Measurements from ENCODE around the gene TWIST2. TPM values are rescaled to one million over a fixed set of nuclear protein-coding genes. Genes with fewer than 3 reads are reported as not detected.
A peak's percentile ranks its signal among the peaks of the same experiment; 100 is the strongest.

TWIST2 gene
- total RNA-seq, 1 experiment from 2014 or later, result 0.22 TPM

- Histone ChIP-seq H4K91ac (ENCODE audit: insufficient read length, low read depth, low read length) (no peak overlapping the region), H2BK20ac (ENCODE audit: low read depth, low read length, poor library complexity, severe bottlenecking) (no peak overlapping the region), H3K56ac (ENCODE audit: insufficient read length, low read depth, low read length) (no peak overlapping the region), H3K9ac (ENCODE audit: extremely low read depth, insufficient read length, low read length) (no peak overlapping the region), H3K23ac (ENCODE audit: insufficient read length, low read depth, low read length) (no peak overlapping the region), H3K27ac (ENCODE audit: insufficient read length, low read depth, low read length) (no peak overlapping the region), H2BK120ac (ENCODE audit: low read depth, low read length, poor library complexity, severe bottlenecking) (no peak overlapping the region), H3K27me3 (ENCODE audit: insufficient read depth, low read length) (no peaks in the 10 kb centered on the region), H3K79me1 (ENCODE audit: insufficient read depth, low read depth, low read length, poor library complexity, severe bottlenecking) (no peaks in the 10 kb centered on the region), H2AK5ac (ENCODE audit: insufficient read length, low read length) (no peak overlapping the region), H3K23me2 (ENCODE audit: insufficient read length, low read depth, low read length, poor library complexity, severe bottlenecking) (no peaks in the 10 kb centered on the region), H4K20me1 (ENCODE audit: control insufficient read depth, insufficient read depth, insufficient read length) (peaks cover 2% of the 10 kb centered on the region), H2BK12ac (ENCODE audit: insufficient read length, low read depth, low read length) (no peak overlapping the region), H4K5ac (ENCODE audit: insufficient read length, low read depth, low read length) (no peak overlapping the region), H4K8ac (replicated peaks; ENCODE audit: insufficient read length, low read depth, low read length) (no peak overlapping the region), H3K79me2 (ENCODE audit: insufficient read depth, low read length) (no peaks in the 10 kb centered on the region), H2BK5ac (ENCODE audit: insufficient read length, low read length) (no peak overlapping the region), H2AFZ (ENCODE audit: low read length) (no peak overlapping the region), H3K14ac (ENCODE audit: insufficient read depth, low read length) (no peak overlapping the region; the same call in 1 of the 2 replicates), H3K4ac (ENCODE audit: low read depth, low read length) (no peak overlapping the region), H3T11ph (ENCODE audit: low read length) (no peak overlapping the region), H3K18ac (ENCODE audit: insufficient read length, low read depth, low read length) (no peak overlapping the region), H2BK15ac (ENCODE audit: low read depth, low read length) (no peak overlapping the region), H3K4me1 (ENCODE audit: insufficient read depth, low read length) (no peaks in the 10 kb centered on the region), H3K4me2 (ENCODE audit: insufficient read depth, insufficient read length, low read length) (no peak overlapping the region), H3K9me3 (ENCODE audit: control insufficient read depth, low read depth, low read length) (no peaks in the 10 kb centered on the region)
- H3K4me1 Mint-ChIP-seq, result peaks cover 10 to 13% of the 10 kb centered on the region in 2 experiments
- H3K9me3 Mint-ChIP-seq, result peaks cover 33 to 36% of the 10 kb centered on the region in 2 experiments
- peak; percentile 14 for DNase-seq
- H3K4me3 Mint-ChIP-seq, result no peak overlapping the region
- peaks cover 4 to 12% (median 11%) of the 10 kb centered on the region in 3 experiments; a peak in 5 of 7 replicates for H3K36me3 Mint-ChIP-seq (ENCODE audit: insufficient read depth in 1 of 3, low read depth in 3 of 3)
- peaks cover 46% of the 10 kb centered on the region for H3K27me3 Mint-ChIP-seq (ENCODE audit: low read depth)
- no peak overlapping the region for H3K27ac Mint-ChIP-seq
- no peak for TF ChIP-seq CTCF (conservative IDR thresholded peaks at IDR 0.05)
- no CpG with 5 or more reads among the region's 8 CpGs for WGBS (ENCODE audit: extremely low coverage, insufficient read length, low lambda C conversion rate)
Observed at GRCh38 chr2:238813109-238813508, 34.8 kb upstream of the TWIST2 start.

Data from H9 (cell line).